Heart right ventricle (tissue), 16 donors: ENCODE results near the gene COL21A1. TPM values are rescaled to one million over a fixed set of nuclear protein-coding genes. Genes with fewer than 3 reads are reported as not detected.

Source experiments
- ATAC-seq, 8 donors: fragments of 200-7000 bp; cut with Tn5 transposase; one replicate each; pipeline ENCODE4 v1.9.1; 2020; ENCODE audit warnings: mild to moderate bottlenecking in 8 of 8, moderate library complexity in 8 of 8, moderate number of reproducible peaks in 1 of 8
- DNase-seq, 2 donors: peaks; one replicate each; pipeline ENCODE4 v3.0.0-alpha.2; 2020
- H3K27ac ChIP-seq, 10 donors: fragments of 200-600 bp; sonication (generic) in 2 of 10; one replicate each; pipeline versions ENCODE4 v1.5.0 to v1.8.0; 2020 to 2022; ENCODE audit warnings: mild to moderate bottlenecking in 3 of 10
- H3K27me3 ChIP-seq, 7 donors: fragments of 200-600 bp; one replicate each; pipeline ENCODE4 v1.8.0; 2021 to 2022; ENCODE audit warnings: mild to moderate bottlenecking in 2 of 7
- H3K36me3 ChIP-seq, 9 donors: fragments of 200-600 bp; sonication (generic) in 1 of 9; one replicate each; pipeline versions ENCODE4 v1.5.0 to v1.8.0; 2020 to 2022; ENCODE audit warnings: mild to moderate bottlenecking in 2 of 9
- H3K4me1 ChIP-seq, 9 donors: fragments of 200-600 bp; sonication (generic) in 1 of 9; one replicate each; pipeline versions ENCODE4 v1.5.0 to v1.8.0; 2020 to 2022; ENCODE audit warnings: mild to moderate bottlenecking in 4 of 9
- H3K4me3 ChIP-seq, 10 donors: fragments of 200-600 bp; sonication (generic) in 2 of 10; one replicate each; pipeline versions ENCODE4 v1.5.0 to v1.8.0; 2020 to 2022; ENCODE audit warnings: mild to moderate bottlenecking in 7 of 10, moderate library complexity in 2 of 10
- H3K9me3 ChIP-seq, 11 donors: fragments of 200-600 bp in 10 of 11; sonication (generic) in 2 of 11; one replicate each; pipeline versions ENCODE4 v1.5.0 to v1.8.0; 2013 to 2022; ENCODE audit warnings: mild to moderate bottlenecking in 2 of 11, control low read depth in 1 of 11, moderate library complexity in 1 of 11
- CTCF ChIP-seq, 9 donors: fragments of 200-600 bp; sonication (generic) in 2 of 9; IDR thresholded peaks; one replicate each; pipeline versions ENCODE4 v1.5.0 to v1.8.0; 2021 to 2022; ENCODE audit warnings: antibody characterized with exemption in 9 of 9, mild to moderate bottlenecking in 5 of 9, moderate library complexity in 1 of 9
- WGBS, 2 donors: extraction: QIAGEN DNeasy Blood & Tissue Kit; methylation state at CpG; one replicate each; pipeline ENCODE4 v1.1.7; 2013; ENCODE audit warnings: inconsistent platforms in 1 of 2; 5-methylcytosine and 5-hydroxymethylcytosine counted together
- intact Hi-C, 10 donors: fragments of 100-400 bp; cut with DNase I; formaldehyde crosslinking; loops; one replicate each; pipeline versions ENCODE4 v1.11.1 to v1.14.2; 2022
- polyA plus RNA-seq, 2 donors: library from polyadenylated mRNA; stranded (reverse); fragments of 200-250 nt; gene quantifications; one replicate each; pipeline ENCODE4 v1.2.3, GENCODE V29; 2013
- total RNA-seq, 10 donors: library from RNA; stranded (reverse); fragmentation: NEBNext Ultra II Directional in 3 of 10; extraction: Animal tissue kit (Norgen Biotek cat#: 25700) in 3 of 10; gene quantifications; one replicate each; pipeline versions ENCODE4 v1.2.1 to v1.2.4, GENCODE V29; 2021 to 2023
- donor health status: Arrhythmogenic right ventricular cardiomyopathy.
- donor health status: ischemic (EF 13 %, LVEDD 7.1; RV severe dilation, severe dysfunction).
- donor health status: healthy with polysubstance abuse.
- donor health status: DM: no; HTN: yes; CAD: no.
- donor health status: DM: no; HTN: no; CAD: no.
- donor health status: ischemic (EF 25% LVEDD 6.9; RV normal size, moderate dysfunction).
- donor health status: ischemic (EF 25% LVEDD 5.7; RV mildly dilated, moderate dysfunction).
- donor health status: healthy.
- donor health status: DM: yes; HTN: yes; CAD: no.
- donor health status: Ischemic cardiomyopathy.
- donor health status: ischemic (EF 35%, LVEDD 5.7; RV mildly dilated, moderate dysfunction).
- donor health status: nonischemic (EF 11% LVEDD 7.7; RV severe dilation, severe dysfunction).
- donor health status: DM: yes; HTN: yes; CAD: no.
- donor health status: PGD.
- donor health status: ischemic (EF 29% LVEDD 5.4; RV normal size, mild dysfunction).
- donor health status: nonischemic (EF 23%, LVEDD 6.1; RV moderate dilation, normal function).

The COL21A1 gene
- total and polyA plus RNA-seq, 12 donors = 11.0 to 171 (median 69.9) TPM

GRCh38 chr6:56227071-56227879 lies 20.1 kb downstream of the COL21A1 start:
- no peak for DNase-seq
- Histone ChIP-seq H3K9me3 (no peaks in the 10 kb centered on the region), H3K27ac (no peak overlapping the region), H3K4me3 (no peak overlapping the region), H3K27me3 (no peaks in the 10 kb centered on the region), H3K36me3 (no peaks in the 10 kb centered on the region), H3K4me1 (no peaks in the 10 kb centered on the region)
- TF ChIP-seq CTCF (IDR thresholded peaks at IDR 0.05) = no peak
- WGBS, 2 donors = 53 to 58% methylated on average over 2 of the region's 2 CpGs
- intact Hi-C loops = no loop called here
- ATAC-seq = no peak

- ATAC-seq = no peak
- Histone ChIP-seq H3K27me3 (no peaks in the 10 kb centered on the region), H3K4me3 (no peak overlapping the region), H3K27ac (no peak overlapping the region), H3K4me1 (no peaks in the 10 kb centered on the region), H3K36me3 (no peaks in the 10 kb centered on the region), H3K9me3 (no peaks in the 10 kb centered on the region)
- TF ChIP-seq CTCF (IDR thresholded peaks at IDR 0.05) = no peak
- no peak for DNase-seq
- whole genome bisulfite sequencing, 2 donors = 72 to 87% methylated on average over 1 of the region's 1 CpG
- intact Hi-C loops = no loop called here
Measured at GRCh38 chr6:56223995-56224394, 23.4 kb downstream of the COL21A1 start.

GRCh38 chr6:56222499-56222898 lies 24.9 kb downstream of the COL21A1 start:
- intact Hi-C loops = no loop called here
- Histone ChIP-seq H3K27ac (no peak overlapping the region), H3K4me1 (no peaks in the 10 kb centered on the region), H3K4me3 (no peak overlapping the region), H3K27me3 (no peaks in the 10 kb centered on the region), H3K36me3 (no peaks in the 10 kb centered on the region), H3K9me3 (no peaks in the 10 kb centered on the region)
- no peak for TF ChIP-seq CTCF (IDR thresholded peaks at IDR 0.05)
- DNase-seq (no peak), ATAC-seq (no peak)

- Histone ChIP-seq H3K36me3 (no peaks in the 10 kb centered on the region), H3K4me3 (no peak overlapping the region), H3K4me1 (peaks cover 0 to 10% (median 0%) of the 10 kb centered on the region in 9 donors), H3K27me3 (no peaks in the 10 kb centered on the region), H3K27ac (no peak overlapping the region), H3K9me3 (no peaks in the 10 kb centered on the region)
- TF ChIP-seq CTCF (IDR thresholded peaks at IDR 0.05) = no peak
- intact Hi-C loops = no loop called here
- ATAC-seq (no peak), DNase-seq (no peak)
Measured at GRCh38 chr6:56220078-56220477, 27.3 kb downstream of the COL21A1 start.
